GM12891 (cell line): Measurements from ENCODE around the gene ADAMTSL1.

Source experiments
- DNase-seq: peaks from one replicate; pipeline ENCODE4 v3.0.0; 2011; ENCODE audit warnings: low spot score; ENCODE audit not compliant: insufficient read length
- FAIRE-seq: peaks from 2 replicates; lab custom pipeline; 2011; peaks lifted over from hg19 to GRCh38; lab: Jason Lieb, UNC
- PAX5 ChIP-seq: IDR thresholded peaks from 2 replicates; pipeline ENCODE4 v1.6.1; 2011; ENCODE audit warnings: low read length, moderate library complexity, mild to moderate bottlenecking; ENCODE audit not compliant: insufficient read depth, severe bottlenecking
- POLR2A ChIP-seq: IDR thresholded peaks from 2 replicates; pipeline ENCODE4 v1.6.1; 2011; ENCODE audit warnings: low read depth, low read length, control low read depth
- POLR2AphosphoS5 ChIP-seq: IDR thresholded peaks from 2 replicates; pipeline ENCODE4 v1.6.1; 2011; ENCODE audit warnings: low read depth, low read length, control low read depth
- POU2F2 ChIP-seq: IDR thresholded peaks from 2 replicates; pipeline ENCODE4 v1.6.1; 2011; ENCODE audit warnings: low read depth, mild to moderate bottlenecking, control low read depth, low read length, moderate library complexity
- SPI1 ChIP-seq: IDR thresholded peaks from 2 replicates; pipeline ENCODE4 v1.6.1; 2011; ENCODE audit warnings: low read depth, low read length, control low read depth
- TAF1 ChIP-seq: IDR thresholded peaks from 2 replicates; pipeline ENCODE4 v1.6.1; 2011; ENCODE audit warnings: low read depth, low read length, control low read depth

The ADAMTSL1 gene

DNA sequence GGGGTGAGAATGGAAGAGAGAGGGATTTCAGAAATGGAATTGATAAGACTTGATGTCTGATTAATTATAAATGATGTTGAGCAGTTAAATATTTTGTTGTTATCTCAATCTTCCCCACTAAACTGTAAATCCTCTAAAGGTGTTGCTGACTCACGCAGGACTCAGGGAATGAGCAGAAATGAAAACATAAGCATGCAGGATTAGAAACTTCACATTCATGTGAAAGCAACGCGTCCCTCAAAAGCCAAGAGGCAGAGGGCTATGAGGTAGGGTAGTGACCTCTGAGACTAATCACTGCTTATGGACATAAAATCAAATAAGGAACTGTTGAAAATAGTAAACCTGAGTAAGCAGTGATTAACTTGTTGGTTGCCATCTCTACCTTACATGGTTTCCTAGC lies 21.1 kb downstream of the ADAMTSL1 start:
- FAIRE-seq (no peak), DNase-seq (no peak)
- TF ChIP-seq POLR2AphosphoS5 (no peak), TAF1 (no peak), PAX5 (no peak), POLR2A (no peak), POU2F2 (no peak), SPI1 (no peak)

GRCh38 chr9:18496256-18497000 lies 22.5 kb downstream of the ADAMTSL1 start:
- no peak for TF ChIP-seq POU2F2
- TF ChIP-seq SPI1, result no peak
- no peak for TF ChIP-seq POLR2A
- TF ChIP-seq POLR2AphosphoS5, result no peak
- no peak for TF ChIP-seq TAF1
- no peak for TF ChIP-seq PAX5
- FAIRE-seq (no peak), DNase-seq (no peak)

DNA sequence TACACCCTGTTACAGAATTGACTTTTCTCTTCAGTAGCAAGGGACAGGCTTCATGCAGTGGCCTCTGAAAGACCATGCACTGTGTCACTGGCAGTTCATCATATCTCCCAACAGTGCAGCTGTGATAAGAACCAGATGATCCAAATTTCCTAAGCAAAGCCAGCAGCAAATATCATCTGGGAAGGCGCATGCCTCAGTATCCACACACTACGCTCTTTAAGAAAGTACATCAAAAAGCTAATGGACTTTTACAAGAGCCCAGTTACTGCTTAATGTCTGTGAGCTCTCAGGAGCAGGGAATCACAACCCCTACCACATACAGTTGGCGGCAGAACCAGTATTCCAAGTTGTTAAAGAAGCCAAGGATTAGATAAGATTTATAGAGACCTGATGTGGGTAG lies 25.1 kb downstream of the ADAMTSL1 start:
- FAIRE-seq, result no peak
- TF ChIP-seq PAX5 (no peak), POU2F2 (no peak), TAF1 (no peak), SPI1 (no peak), POLR2A (no peak), POLR2AphosphoS5 (no peak)
- DNase-seq, result no peak

DNA sequence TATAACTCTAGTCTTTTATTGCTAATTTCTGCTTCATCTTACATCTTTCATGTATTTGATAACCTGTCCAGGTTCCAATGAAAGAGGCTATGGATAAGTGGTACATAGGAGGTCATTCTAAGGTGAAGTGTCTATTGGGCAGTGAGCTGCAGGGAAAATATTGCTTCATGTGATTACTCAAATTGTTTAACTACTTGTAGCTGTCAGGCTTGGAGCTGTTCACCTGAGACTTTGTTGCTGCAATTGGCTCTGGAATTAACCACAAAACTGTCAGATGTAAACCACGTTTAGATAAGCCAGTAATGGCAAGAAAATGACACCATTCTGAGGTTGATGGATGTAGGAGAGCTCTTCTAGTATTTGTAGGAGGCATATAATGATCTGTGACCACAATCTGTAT lies 26.0 kb downstream of the ADAMTSL1 start:
- DNase-seq, result no peak
- TF ChIP-seq PAX5 (no peak), POLR2AphosphoS5 (no peak), TAF1 (no peak), POU2F2 (no peak), POLR2A (no peak), SPI1 (no peak)
- no peak for FAIRE-seq

GRCh38 chr9:18500451-18500850 lies 26.5 kb downstream of the ADAMTSL1 start:
- TF ChIP-seq PAX5, result no peak
- no peak for TF ChIP-seq SPI1
- no peak for TF ChIP-seq TAF1
- TF ChIP-seq POLR2AphosphoS5, result no peak
- no peak for TF ChIP-seq POU2F2
- TF ChIP-seq POLR2A, result no peak
- no peak for FAIRE-seq

GRCh38 chr9:18501949-18502348 lies 28.0 kb downstream of the ADAMTSL1 start:
- no peak for TF ChIP-seq POLR2A
- TF ChIP-seq POU2F2, result no peak
- no peak for TF ChIP-seq TAF1
- TF ChIP-seq SPI1, result no peak
- no peak for TF ChIP-seq POLR2AphosphoS5
- TF ChIP-seq PAX5, result no peak
- no peak for FAIRE-seq
- no peak for DNase-seq

More at GRCh38 chr9:18500451-18500850, 26.5 kb downstream of the ADAMTSL1 start:
- no peak for DNase-seq

DNA sequence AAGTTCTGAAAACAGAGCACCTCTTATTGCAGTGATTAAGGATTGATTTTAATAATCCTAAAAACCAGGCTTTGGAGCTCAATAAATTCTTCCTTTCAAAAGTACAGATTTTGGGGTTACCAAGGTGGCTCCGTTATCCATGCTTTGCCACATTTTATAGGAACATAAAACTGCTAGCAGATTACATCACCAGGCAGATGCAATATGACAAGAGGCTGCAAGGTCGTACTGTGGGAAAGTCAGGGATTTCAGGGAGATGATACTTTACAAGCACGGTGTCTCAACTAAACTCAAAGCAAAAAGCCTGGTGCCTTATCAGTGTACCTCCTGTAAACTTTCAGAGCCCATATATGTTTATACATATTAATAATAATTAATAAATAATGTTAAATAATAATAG lies 28.6 kb downstream of the ADAMTSL1 start:
- DNase-seq (no peak), FAIRE-seq (no peak)
- TF ChIP-seq TAF1 (no peak), POU2F2 (no peak), POLR2A (no peak), PAX5 (no peak), SPI1 (no peak), POLR2AphosphoS5 (no peak)

DNA sequence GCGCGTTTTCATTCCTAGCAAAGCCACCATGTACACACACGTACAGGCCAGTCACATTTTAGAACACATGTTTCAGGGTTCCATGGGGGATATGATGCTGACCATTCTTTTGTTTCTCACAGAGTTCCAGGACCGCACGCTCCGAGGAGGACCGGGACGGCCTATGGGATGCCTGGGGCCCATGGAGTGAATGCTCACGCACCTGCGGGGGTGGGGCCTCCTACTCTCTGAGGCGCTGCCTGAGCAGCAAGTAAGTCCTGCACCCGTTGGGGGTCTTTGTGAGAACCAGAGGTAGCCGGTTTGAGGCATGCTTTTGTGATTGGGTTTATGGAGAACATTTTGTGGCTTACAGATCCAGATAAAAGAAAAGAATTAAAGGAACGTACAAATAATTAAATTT lies 30.8 kb downstream of the ADAMTSL1 start:
- TF ChIP-seq POLR2AphosphoS5 (no peak), POLR2A (no peak), POU2F2 (no peak), SPI1 (no peak), TAF1 (no peak), PAX5 (no peak)
- no peak for FAIRE-seq
- no peak for DNase-seq

DNA sequence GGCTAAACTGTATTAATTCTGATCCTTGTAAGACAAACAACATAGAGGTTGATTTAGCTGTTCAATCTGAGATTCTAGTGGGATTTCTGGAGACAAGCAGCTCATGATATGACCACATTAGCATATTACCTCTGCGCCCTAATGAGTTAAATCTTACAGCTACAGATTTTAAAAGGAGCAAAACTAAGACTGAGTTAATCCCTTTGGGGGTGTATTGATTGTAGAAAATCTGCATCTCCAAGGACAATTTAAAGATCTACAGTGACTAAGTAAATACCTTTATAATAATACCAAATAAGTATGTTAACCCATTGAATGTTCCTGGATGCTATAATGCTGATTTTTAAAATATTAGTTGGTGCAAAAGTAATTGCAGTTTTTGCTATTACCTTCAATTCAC lies 33.2 kb downstream of the ADAMTSL1 start:
- no peak for TF ChIP-seq POLR2AphosphoS5
- no peak for TF ChIP-seq TAF1
- TF ChIP-seq POU2F2, result no peak
- TF ChIP-seq PAX5, result no peak
- TF ChIP-seq SPI1, result no peak
- TF ChIP-seq POLR2A, result no peak
- no peak for FAIRE-seq

More for the DNA sequence above, 33.2 kb downstream of the ADAMTSL1 start:
- DNase-seq, result no peak
